NCI-H345 treated with DMSO at 0.1 percent for 48 hours (cell line): ENCODE results near the gene ORC6.

Experiments
- DNase-seq: peaks from one replicate; lab custom pipeline; 2025; ENCODE audit not compliant: unreplicated experiment; lab: John Stamatoyannopoulos, UW

Gene ORC6

GRCh38 chr16:46700048-46700447 is 10.6 kb downstream of the ORC6 start:
- DNase-seq: no peak

GRCh38 chr16:46701615-46702014 is 12.2 kb downstream of the ORC6 start:
- DNase-seq: no peak

GRCh38 chr16:46702030-46702429 is 12.6 kb downstream of the ORC6 start:
- DNase-seq: no peak

GRCh38 chr16:46706642-46707041 is 17.2 kb downstream of the ORC6 start:
- DNase-seq: no peak

GRCh38 chr16:46709469-46710005 is 20.1 kb downstream of the ORC6 start:
- no peak for DNase-seq

- no peak for DNase-seq
Observed at GRCh38 chr16:46711106-46712058, 21.9 kb downstream of the ORC6 start.

GRCh38 chr16:46712911-46713310 is 23.5 kb downstream of the ORC6 start:
- DNase-seq: no peak

- DNase-seq: no peak
Observed at GRCh38 chr16:46713634-46714033, 24.2 kb downstream of the ORC6 start.

- DNase-seq: no peak
Observed at GRCh38 chr16:46714797-46715591, 25.5 kb downstream of the ORC6 start.

- DNase-seq: no peak
Observed at GRCh38 chr16:46715769-46716305, 26.4 kb downstream of the ORC6 start.

- DNase-seq: no peak
Observed at GRCh38 chr16:46717692-46718091, 28.2 kb downstream of the ORC6 start.

GRCh38 chr16:46718214-46718613 is 28.8 kb downstream of the ORC6 start:
- DNase-seq: no peak

- DNase-seq: no peak
Observed at GRCh38 chr16:46719528-46719927, 30.1 kb downstream of the ORC6 start.

GRCh38 chr16:46720619-46721018 is 31.2 kb downstream of the ORC6 start:
- DNase-seq: no peak

- DNase-seq: no peak
Observed at GRCh38 chr16:46721885-46722284, 32.4 kb downstream of the ORC6 start.

GRCh38 chr16:46727184-46727583 is 37.7 kb downstream of the ORC6 start:
- DNase-seq: no peak

- DNase-seq: no peak
Observed at GRCh38 chr16:46727630-46728029, 38.2 kb downstream of the ORC6 start.

GRCh38 chr16:46728806-46729205 is 39.3 kb downstream of the ORC6 start:
- no peak for DNase-seq

GRCh38 chr16:46729326-46729995 is 40.0 kb downstream of the ORC6 start:
- DNase-seq: no peak

GRCh38 chr16:46730126-46730525 is 40.7 kb downstream of the ORC6 start:
- DNase-seq: no peak
